Mucosa of rectum (tissue), 2 donors: ENCODE measurements around the gene PDZRN3.
A peak's percentile ranks its signal among the peaks of the same experiment; 100 is the strongest.

Source experiments
- H3K27ac ChIP-seq, 2 donors: one replicate each; pipeline ENCODE4 v1.7.0; 2013; ENCODE audit warnings: inconsistent platforms in 2 of 2, low read depth in 2 of 2, low read length in 2 of 2
- H3K27me3 ChIP-seq, 2 donors: one replicate each; pipeline ENCODE4 v1.7.0; 2013; ENCODE audit warnings: low read length in 2 of 2; ENCODE audit not compliant: control insufficient read depth in 2 of 2, insufficient read depth in 2 of 2
- H3K36me3 ChIP-seq, 2 donors: one replicate each; pipeline ENCODE4 v1.7.0; 2013; ENCODE audit warnings: low read length in 2 of 2; ENCODE audit not compliant: control insufficient read depth in 2 of 2, insufficient read depth in 2 of 2
- H3K4me1 ChIP-seq, 2 donors: one replicate each; pipeline ENCODE4 v1.7.0; 2013; ENCODE audit warnings: low read length in 2 of 2, mild to moderate bottlenecking in 1 of 2; ENCODE audit not compliant: control insufficient read depth in 2 of 2, insufficient read depth in 2 of 2
- H3K4me3 ChIP-seq, 2 donors: one replicate each; pipeline ENCODE4 v1.7.0; 2013; ENCODE audit warnings: low read length in 2 of 2
- H3K9ac ChIP-seq, 2 donors: one replicate each; pipeline ENCODE4 v1.7.0; 2013; ENCODE audit warnings: low read length in 2 of 2, low read depth in 1 of 2, mild to moderate bottlenecking in 1 of 2
- H3K9me3 ChIP-seq, 2 donors: one replicate each; pipeline ENCODE4 v1.7.0; 2013; ENCODE audit warnings: low read length in 2 of 2; ENCODE audit not compliant: control insufficient read depth in 2 of 2
- donor health status: healthy.
- donor health status: Normal muscosa, but diverticular disease.

Gene PDZRN3

DNA sequence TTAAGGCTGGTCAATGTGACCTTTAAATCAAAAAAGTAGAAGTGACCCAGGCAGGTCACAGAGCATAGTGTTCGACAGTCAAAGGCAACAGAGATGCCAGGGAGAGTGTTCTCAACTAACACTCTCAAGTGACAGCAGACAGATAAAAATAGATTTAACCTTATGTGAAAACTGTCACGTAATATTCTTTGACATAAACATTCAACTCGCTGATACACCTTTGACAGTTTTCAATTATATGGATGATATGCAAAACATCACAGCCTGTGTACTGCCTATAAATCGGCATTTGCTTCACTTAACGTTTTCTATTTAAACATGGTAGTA, 15.5 kb downstream of the PDZRN3 start:
- no peaks in the 10 kb centered on the region for H3K27me3 ChIP-seq
- no peak overlapping the region for H3K9ac ChIP-seq
- H3K27ac ChIP-seq: no peak overlapping the region
- H3K4me1 ChIP-seq: no peaks in the 10 kb centered on the region
- no peaks in the 10 kb centered on the region for H3K9me3 ChIP-seq
- H3K4me3 ChIP-seq: no peak overlapping the region
- no peaks in the 10 kb centered on the region for H3K36me3 ChIP-seq

DNA sequence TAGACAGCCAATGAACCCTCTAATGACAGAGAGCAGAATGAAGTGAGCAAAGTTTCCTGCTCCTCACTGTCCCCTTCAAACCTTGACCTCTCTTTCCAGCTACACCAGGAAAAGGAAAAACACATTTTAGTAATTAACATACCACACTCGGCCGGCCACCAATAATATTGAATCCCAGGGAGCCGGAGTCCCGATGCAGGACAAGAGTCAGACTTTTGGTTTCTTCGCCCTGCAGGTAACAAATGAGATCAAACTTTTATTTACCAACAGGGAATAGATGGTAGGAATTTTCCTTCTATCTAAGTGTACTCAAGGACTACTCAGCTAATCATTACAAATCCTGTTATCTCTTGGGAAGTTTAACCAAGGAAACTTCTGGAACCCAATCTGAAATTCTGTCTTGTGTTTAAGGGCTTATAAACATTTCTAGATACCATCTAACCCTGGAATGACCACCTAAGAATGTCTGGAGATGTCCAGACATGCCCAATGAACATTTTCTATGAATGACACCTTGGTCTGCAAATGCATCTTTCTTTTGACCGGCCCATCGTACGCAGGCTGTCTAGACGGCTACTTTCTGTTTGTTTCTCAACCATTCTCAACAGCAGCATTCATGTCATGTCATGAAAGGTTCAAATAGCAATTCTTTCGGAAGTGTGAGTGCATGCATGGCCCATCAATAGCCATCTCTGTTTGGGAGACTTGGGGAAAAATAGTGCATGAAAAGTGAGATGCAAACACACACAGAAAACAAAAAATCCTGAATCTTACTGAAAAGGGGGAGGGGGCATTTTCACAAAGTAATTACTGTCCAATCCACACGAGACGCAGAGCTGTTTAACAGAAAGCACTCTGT, 16.1 kb downstream of the PDZRN3 start:
- H3K4me3 ChIP-seq: no peak overlapping the region
- no peaks in the 10 kb centered on the region for H3K27me3 ChIP-seq
- no peaks in the 10 kb centered on the region for H3K36me3 ChIP-seq
- H3K9ac ChIP-seq: no peak overlapping the region
- no peaks in the 10 kb centered on the region for H3K9me3 ChIP-seq
- no peak overlapping the region for H3K27ac ChIP-seq
- H3K4me1 ChIP-seq: no peaks in the 10 kb centered on the region

DNA sequence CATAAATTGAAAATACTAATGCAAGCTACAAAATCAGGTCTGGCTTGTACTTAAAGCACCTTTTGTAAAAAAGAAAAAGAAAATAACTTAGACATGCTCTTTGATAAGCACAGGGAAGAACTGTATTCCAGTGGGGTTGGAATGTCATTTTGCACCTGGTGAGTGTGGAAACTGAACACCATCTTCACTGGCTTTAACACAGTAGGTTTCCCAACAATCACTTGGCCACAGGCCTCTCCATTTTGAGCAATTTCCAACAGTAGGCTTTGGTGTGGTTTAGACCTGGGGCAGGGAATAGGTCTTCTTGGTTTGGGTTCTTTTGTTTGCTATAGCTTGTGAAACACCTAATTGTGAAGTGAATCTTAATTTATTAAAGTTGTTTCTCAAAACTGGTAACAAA, 18.9 kb downstream of the PDZRN3 start:
- H3K9me3 ChIP-seq: no peaks in the 10 kb centered on the region
- peaks cover 0 to 3% of the 10 kb centered on the region in 2 donors for H3K36me3 ChIP-seq
- no peak overlapping the region for H3K27ac ChIP-seq
- H3K9ac ChIP-seq: no peak overlapping the region
- no peaks in the 10 kb centered on the region for H3K27me3 ChIP-seq
- H3K4me3 ChIP-seq: no peak overlapping the region
- peaks cover 0 to 8% of the 10 kb centered on the region in 2 donors for H3K4me1 ChIP-seq

DNA sequence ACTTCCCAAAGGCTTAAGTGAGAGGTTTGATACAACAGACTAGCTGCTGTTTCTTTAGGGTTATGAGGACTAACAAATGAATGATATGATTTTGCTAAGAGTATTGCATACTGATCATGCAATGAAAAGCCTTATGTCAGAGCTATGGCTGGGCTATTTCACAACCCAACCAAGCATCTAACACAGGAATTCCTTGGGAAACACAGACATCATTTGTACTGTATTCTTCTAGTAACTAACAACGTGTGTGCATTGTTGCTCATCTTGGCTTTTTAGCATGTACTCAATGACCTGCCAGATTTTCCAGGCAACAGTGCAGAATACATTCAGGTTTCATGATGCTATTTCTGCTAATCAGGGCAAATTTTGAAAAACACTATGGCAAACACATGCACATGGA, 19.3 kb downstream of the PDZRN3 start:
- Histone ChIP-seq H3K36me3 (peaks cover 0 to 3% of the 10 kb centered on the region in 2 donors), H3K4me3 (no peak overlapping the region), H3K27ac (no peak overlapping the region), H3K27me3 (no peaks in the 10 kb centered on the region), H3K9me3 (no peaks in the 10 kb centered on the region), H3K9ac (no peak overlapping the region), H3K4me1 (peaks cover 0 to 8% of the 10 kb centered on the region in 2 donors)

DNA sequence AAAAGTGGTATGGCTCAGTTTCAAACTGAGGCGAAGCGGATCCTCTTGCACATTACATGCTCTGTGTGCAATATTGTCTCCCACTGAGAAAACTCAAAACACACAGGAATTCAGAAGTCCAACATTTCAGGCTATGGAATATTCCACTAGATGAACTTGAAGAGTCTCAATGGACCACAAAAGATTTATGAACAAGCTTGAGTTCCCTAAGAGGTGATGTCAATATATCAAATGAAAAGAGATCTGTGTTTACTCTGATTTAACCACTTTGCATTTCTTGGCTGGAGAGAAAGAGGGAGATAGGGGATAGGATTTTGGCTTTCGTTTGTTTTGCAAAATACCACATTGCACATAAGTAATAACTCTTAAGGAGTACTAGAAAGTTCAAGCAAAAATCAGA, 20.3 kb downstream of the PDZRN3 start:
- H3K36me3 ChIP-seq: peaks cover 0 to 3% of the 10 kb centered on the region in 2 donors
- H3K9ac ChIP-seq: no peak overlapping the region
- H3K27ac ChIP-seq: no peak overlapping the region
- no peak overlapping the region for H3K4me3 ChIP-seq
- H3K27me3 ChIP-seq: no peaks in the 10 kb centered on the region
- H3K9me3 ChIP-seq: no peaks in the 10 kb centered on the region
- peaks cover 0 to 8% of the 10 kb centered on the region in 2 donors for H3K4me1 ChIP-seq

DNA sequence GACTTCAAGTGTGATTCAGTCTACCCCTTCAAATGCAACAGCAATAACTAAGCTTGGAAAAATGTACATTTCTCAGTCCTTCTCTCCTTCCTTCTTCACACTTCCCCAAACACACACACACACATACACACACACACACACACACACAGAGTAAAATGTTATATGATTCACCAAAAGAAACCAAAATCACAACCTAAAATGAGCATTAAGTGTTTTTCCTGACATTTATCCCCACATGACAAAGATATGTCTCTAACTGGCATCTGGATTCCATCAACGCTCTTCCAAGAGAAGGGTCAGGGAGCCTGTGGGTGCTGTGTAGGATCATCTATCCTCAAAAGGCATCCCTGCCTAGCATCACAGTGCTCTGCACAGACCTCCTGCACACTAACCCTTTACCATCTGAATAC, 21.0 kb downstream of the PDZRN3 start:
- H3K9ac ChIP-seq: no peak overlapping the region
- peaks cover 0 to 8% of the 10 kb centered on the region in 2 donors for H3K4me1 ChIP-seq
- H3K36me3 ChIP-seq: peaks cover 0 to 3% of the 10 kb centered on the region in 2 donors
- H3K4me3 ChIP-seq: no peak overlapping the region
- no peak overlapping the region for H3K27ac ChIP-seq
- H3K9me3 ChIP-seq: no peaks in the 10 kb centered on the region
- no peaks in the 10 kb centered on the region for H3K27me3 ChIP-seq

DNA sequence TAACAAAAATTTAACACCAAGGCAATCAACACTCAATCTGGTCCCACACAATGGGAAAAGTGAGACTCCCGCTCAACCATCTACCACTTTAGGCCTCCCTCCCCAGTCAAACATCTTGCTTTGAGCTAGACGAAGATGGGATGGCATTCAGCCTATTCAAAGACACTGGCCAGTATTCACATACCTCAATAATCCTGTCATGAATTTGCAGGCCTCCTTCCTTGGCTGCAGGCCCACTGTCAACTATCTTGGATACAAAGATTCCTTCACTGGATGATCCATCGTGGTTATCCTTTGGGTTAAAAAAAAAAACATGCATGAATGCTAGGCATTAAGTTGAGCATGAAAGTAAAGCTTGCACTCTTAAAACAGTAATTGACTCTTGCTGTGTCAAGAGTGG, 22.6 kb downstream of the PDZRN3 start:
- no peak overlapping the region for H3K4me3 ChIP-seq
- peaks cover 0 to 8% of the 10 kb centered on the region in 2 donors for H3K4me1 ChIP-seq
- H3K27me3 ChIP-seq: no peaks in the 10 kb centered on the region
- no peak overlapping the region for H3K9ac ChIP-seq
- peaks cover 0 to 3% of the 10 kb centered on the region in 2 donors for H3K36me3 ChIP-seq
- no peak overlapping the region for H3K27ac ChIP-seq
- no peaks in the 10 kb centered on the region for H3K9me3 ChIP-seq

DNA sequence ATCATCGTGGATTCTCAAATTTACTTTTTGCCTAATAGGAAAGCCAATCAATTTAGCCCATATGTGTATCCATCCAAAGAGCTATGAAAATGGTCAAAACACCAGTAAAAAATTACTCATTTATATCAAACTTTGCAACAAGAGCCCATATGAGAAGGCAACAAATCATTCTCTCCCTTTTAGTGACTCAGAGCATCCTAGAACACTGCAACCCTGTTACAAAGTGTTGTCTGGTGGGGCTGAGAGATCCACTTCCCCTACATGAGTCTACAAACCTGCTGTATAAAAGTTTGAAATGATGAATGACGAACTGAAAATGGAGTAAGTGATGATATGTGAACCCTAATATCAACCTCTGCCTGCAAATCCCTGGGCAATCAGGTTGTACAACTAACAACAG, 23.3 kb downstream of the PDZRN3 start:
- peaks cover 0 to 8% of the 10 kb centered on the region in 2 donors for H3K4me1 ChIP-seq

DNA sequence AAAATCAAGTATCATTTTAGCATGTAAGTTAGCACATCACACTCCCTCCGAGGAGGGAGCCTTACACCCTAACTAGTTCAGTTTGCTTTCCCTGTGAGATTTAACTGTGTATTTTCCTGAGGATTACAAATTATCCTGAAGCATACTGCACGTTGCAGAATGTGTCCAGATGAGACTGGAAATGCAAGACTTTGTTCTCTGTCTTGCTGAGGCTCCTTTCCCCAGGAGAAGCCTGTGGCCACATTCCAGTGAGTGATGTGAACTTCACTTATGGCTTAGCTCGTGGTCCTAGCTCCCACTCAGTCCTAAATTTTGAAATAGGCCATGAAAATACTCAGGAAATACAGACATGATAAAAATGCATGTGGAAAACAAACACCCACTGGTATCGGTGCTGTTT, 23.7 kb downstream of the PDZRN3 start:
- no peak overlapping the region for H3K9ac ChIP-seq
- H3K4me3 ChIP-seq: no peak overlapping the region
- H3K27ac ChIP-seq: peak overlapping the region in 1 of 2 donors; percentile 12
- no peaks in the 10 kb centered on the region for H3K27me3 ChIP-seq
- H3K36me3 ChIP-seq: peaks cover 0 to 3% of the 10 kb centered on the region in 2 donors
- peaks cover 0 to 8% of the 10 kb centered on the region in 2 donors for H3K4me1 ChIP-seq
- H3K9me3 ChIP-seq: no peaks in the 10 kb centered on the region

More for the DNA sequence above, 23.3 kb downstream of the PDZRN3 start:
- Histone ChIP-seq H3K27ac (peak overlapping the region in 1 of 2 donors; percentile 12), H3K9me3 (no peaks in the 10 kb centered on the region), H3K4me3 (no peak overlapping the region), H3K27me3 (no peaks in the 10 kb centered on the region), H3K9ac (no peak overlapping the region), H3K36me3 (peaks cover 0 to 3% of the 10 kb centered on the region in 2 donors)

DNA sequence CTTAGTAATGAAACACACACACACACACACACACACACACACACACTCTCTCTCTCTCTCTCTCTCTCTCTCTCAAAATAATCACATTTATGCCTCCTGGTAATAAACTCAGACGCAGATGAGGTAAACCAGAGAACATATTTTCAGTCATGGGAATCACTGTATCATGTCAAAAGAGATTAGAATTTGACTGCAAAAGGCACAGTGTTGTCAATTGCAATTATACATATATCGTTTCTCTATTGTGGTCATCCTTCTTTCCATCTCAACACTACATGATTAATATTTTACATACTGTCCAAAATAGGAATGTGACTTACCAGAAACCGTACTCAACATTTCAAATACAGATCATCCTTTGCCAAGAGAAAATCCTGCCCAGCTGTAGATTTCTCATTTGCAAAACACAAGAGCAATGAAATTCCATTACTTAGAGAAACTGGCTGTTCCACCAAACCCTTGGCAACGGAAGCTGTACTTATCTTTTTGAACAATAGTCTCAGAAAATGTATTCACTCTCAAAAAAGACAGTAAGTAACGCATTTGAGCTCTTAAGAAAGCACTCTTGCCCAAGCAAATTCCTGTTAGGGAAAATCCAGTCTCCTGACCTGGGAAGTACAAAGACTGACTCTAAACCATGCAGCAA, 24.3 kb downstream of the PDZRN3 start:
- no peak overlapping the region for H3K27ac ChIP-seq
- H3K9ac ChIP-seq: no peak overlapping the region
- H3K27me3 ChIP-seq: no peaks in the 10 kb centered on the region
- peaks cover 0 to 3% of the 10 kb centered on the region in 2 donors for H3K36me3 ChIP-seq
- peaks cover 0 to 8% of the 10 kb centered on the region in 2 donors for H3K4me1 ChIP-seq
- H3K4me3 ChIP-seq: no peak overlapping the region
- no peaks in the 10 kb centered on the region for H3K9me3 ChIP-seq
